Measurements from ENCODE around the gene TEKT5. TPM values are rescaled to one million over a fixed set of nuclear protein-coding genes. Genes with fewer than 3 reads are reported as not detected.
"Not testable (repeated sequence)": the region's sequence is repeated elsewhere in the genome, so short reads cannot be mapped to it uniquely, and the experiment has no call there.

TEKT5 gene
- total RNA-seq, 4 donors from 2014 or later: 0.20 to 0.93 (median 0.42) TPM; not detected in 1

- no peak for TF ChIP-seq POLR2A (IDR thresholded peaks at IDR 0.05)
- no peak for TF ChIP-seq CTCF (IDR thresholded peaks at IDR 0.05)
- no peak for DNase-seq (ENCODE audit: low spot score in 2 of 2)
- 69 to 73% methylated on average over 8 of the region's 8 CpGs for WGBS, 2 donors
- intact Hi-C loops (cut with DNase I; ENCODE audit: low total_unique reads): no loop called here
- H3K4me3 ChIP-seq (ENCODE audit: low read depth, poor library complexity, severe bottlenecking): no peak overlapping the region
Observed at GRCh38 chr16:10654592-10655414, 39.9 kb downstream of the TEKT5 start.

GRCh38 chr16:10652730-10653590 lies 41.8 kb downstream of the TEKT5 start:
- H3K4me3 ChIP-seq (ENCODE audit: low read depth, poor library complexity, severe bottlenecking): no peak overlapping the region
- peak in 1 of 2 donors; percentile 51 for DNase-seq (ENCODE audit: low spot score in 2 of 2)
- TF ChIP-seq POLR2A (IDR thresholded peaks at IDR 0.05): no peak
- no peak for TF ChIP-seq CTCF (IDR thresholded peaks at IDR 0.05)
- intact Hi-C loops (cut with DNase I; ENCODE audit: low total_unique reads): no loop called here
- WGBS, 2 donors: 37 to 38% methylated on average over 7 to 8 of the region's 8 CpGs

GRCh38 chr16:10649098-10649497 lies 45.6 kb downstream of the TEKT5 start:
- H3K4me3 ChIP-seq (ENCODE audit: low read depth, poor library complexity, severe bottlenecking); DNase-seq (ENCODE audit: low spot score in 2 of 2); intact Hi-C loops (cut with DNase I; ENCODE audit: low total_unique reads): not testable (repeated sequence)
- 100% methylated on average over 1 of the region's 1 CpG for WGBS, 2 donors

- TF ChIP-seq CTCF (IDR thresholded peaks at IDR 0.05): no peak
- no peak for TF ChIP-seq POLR2A (IDR thresholded peaks at IDR 0.05)
- no peak overlapping the region for H3K4me3 ChIP-seq (ENCODE audit: low read depth, poor library complexity, severe bottlenecking)
- WGBS, 2 donors: 80 to 85% methylated on average over 4 of the region's 4 CpGs
- intact Hi-C loops (cut with DNase I; ENCODE audit: low total_unique reads): no loop called here
- no peak for DNase-seq (ENCODE audit: low spot score in 2 of 2)
Observed at GRCh38 chr16:10647721-10648296, 46.9 kb downstream of the TEKT5 start.

- intact Hi-C loops (cut with DNase I; ENCODE audit: low total_unique reads): no loop called here
- 89 to 91% methylated on average over 10 of the region's 10 CpGs for WGBS, 2 donors
- DNase-seq (ENCODE audit: low spot score in 2 of 2): no peak
Observed at GRCh38 chr16:10647264-10647720, 47.4 kb downstream of the TEKT5 start.

More at GRCh38 chr16:10647264-10647720, 47.4 kb downstream of the TEKT5 start:
- no peak overlapping the region for H3K4me3 ChIP-seq (ENCODE audit: low read depth, poor library complexity, severe bottlenecking)
- TF ChIP-seq POLR2A (IDR thresholded peaks at IDR 0.05) (no peak), CTCF (IDR thresholded peaks at IDR 0.05) (no peak)

All from lower leg skin (tissue), 4 donors.